Measurements from ENCODE around the gene TSC22D3.

DNA sequence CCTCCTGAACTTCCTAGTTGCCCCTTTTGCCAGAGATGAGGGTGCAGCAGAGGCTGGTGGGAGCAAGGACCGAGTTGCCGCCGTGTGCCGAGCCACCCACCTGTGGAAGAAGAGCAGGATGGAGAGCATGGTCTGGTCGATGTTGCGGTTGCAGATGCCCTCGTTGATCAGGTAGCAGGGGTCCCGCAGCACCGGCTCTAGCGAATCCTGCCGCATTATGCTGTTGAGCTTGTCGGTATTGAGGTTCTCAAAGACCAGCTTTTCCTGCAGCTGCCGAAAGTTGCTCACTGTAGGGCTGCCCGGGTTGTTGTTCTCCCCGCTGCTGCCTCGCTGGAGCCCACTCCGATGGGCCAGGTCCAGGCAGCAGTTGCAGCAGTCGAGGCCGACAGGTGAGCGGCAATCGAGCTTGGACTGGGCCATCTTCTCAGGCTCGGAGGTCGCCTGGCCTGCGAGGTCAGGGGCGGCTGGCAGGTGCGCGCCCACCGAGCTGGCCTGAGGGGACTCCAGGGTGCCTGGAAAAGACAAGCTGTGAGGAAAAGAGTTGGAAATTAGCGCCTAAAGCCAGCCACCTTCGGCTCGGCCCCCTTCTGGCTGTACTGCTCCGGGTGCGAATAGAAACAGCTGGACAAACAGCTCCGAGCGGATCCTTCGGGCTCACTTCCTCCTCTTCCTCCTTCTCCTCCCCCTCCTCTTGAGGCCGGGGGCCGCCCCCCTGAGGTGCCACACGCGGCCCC is 420 bp downstream of the TSC22D3 start:
- TF ChIP-seq, protein P1, sequence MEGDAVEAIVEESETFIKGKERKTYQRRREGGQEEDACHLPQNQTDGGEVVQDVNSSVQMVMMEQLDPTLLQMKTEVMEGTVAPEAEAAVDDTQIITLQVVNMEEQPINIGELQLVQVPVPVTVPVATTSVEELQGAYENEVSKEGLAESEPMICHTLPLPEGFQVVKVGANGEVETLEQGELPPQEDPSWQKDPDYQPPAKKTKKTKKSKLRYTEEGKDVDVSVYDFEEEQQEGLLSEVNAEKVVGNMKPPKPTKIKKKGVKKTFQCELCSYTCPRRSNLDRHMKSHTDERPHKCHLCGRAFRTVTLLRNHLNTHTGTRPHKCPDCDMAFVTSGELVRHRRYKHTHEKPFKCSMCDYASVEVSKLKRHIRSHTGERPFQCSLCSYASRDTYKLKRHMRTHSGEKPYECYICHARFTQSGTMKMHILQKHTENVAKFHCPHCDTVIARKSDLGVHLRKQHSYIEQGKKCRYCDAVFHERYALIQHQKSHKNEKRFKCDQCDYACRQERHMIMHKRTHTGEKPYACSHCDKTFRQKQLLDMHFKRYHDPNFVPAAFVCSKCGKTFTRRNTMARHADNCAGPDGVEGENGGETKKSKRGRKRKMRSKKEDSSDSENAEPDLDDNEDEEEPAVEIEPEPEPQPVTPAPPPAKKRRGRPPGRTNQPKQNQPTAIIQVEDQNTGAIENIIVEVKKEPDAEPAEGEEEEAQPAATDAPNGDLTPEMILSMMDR (IDR thresholded peaks at IDR 0.05): no peak
- TF ChIP-seq POLR2A (IDR thresholded peaks at IDR 0.05): no peak
